Dermis blood vessel endothelial cell (primary cell): ENCODE measurements around the gene MCFD2. TPM values are rescaled to one million over a fixed set of nuclear protein-coding genes. Genes with fewer than 3 reads are reported as not detected.

Experiments used
- DNase-seq: peaks from one replicate; pipeline ENCODE4 v3.0.0; 2010
- total RNA-seq: library from RNA; depleted of rRNA; stranded (reverse); fragments of >200 nt; gene quantifications from 2 replicates; pipeline ENCODE4 v1.2.3, GENCODE V29; 2014

Gene MCFD2
- total RNA-seq, result 157 and 211 TPM in 2 replicates

- DNase-seq, result no peak
These were observed at the start of gene MCFD2 for GRCh38 chr2:46915281-46915810. Gene MCFD2, minus strand, starts transcription at chr2:46915806. Its CDS starts 6,635 bp downstream, at chr2:46909171.

GRCh38 chr2:46964835-46965560, 49.4 kb upstream of the MCFD2 start:
- peak; percentile 59 for DNase-seq

GRCh38 chr2:46963941-46964673, 48.5 kb upstream of the MCFD2 start:
- peak; percentile 40 for DNase-seq

- no peak for DNase-seq
These were observed 47.6 kb upstream of the MCFD2 start for GRCh38 chr2:46963210-46963609.

GRCh38 chr2:46962751-46963150, 47.1 kb upstream of the MCFD2 start:
- no peak for DNase-seq

- no peak for DNase-seq
These were observed 45.0 kb upstream of the MCFD2 start for GRCh38 chr2:46960618-46961017.

GRCh38 chr2:46958431-46959017, 42.9 kb upstream of the MCFD2 start:
- DNase-seq, result no peak

- DNase-seq, result no peak
These were observed 41.5 kb upstream of the MCFD2 start for GRCh38 chr2:46956981-46957531.

GRCh38 chr2:46955764-46956163, 40.2 kb upstream of the MCFD2 start:
- no peak for DNase-seq

- DNase-seq, result peak; percentile 87
These were observed 39.5 kb upstream of the MCFD2 start for GRCh38 chr2:46954951-46955571.

- DNase-seq, result no peak
These were observed 36.6 kb upstream of the MCFD2 start for GRCh38 chr2:46952171-46952570.

- DNase-seq, result no peak
These were observed 35.9 kb upstream of the MCFD2 start for GRCh38 chr2:46951290-46952064.

GRCh38 chr2:46950314-46950713, 34.7 kb upstream of the MCFD2 start:
- no peak for DNase-seq

GRCh38 chr2:46947841-46948240, 32.2 kb upstream of the MCFD2 start:
- no peak for DNase-seq

- DNase-seq, result no peak
These were observed 30.1 kb upstream of the MCFD2 start for GRCh38 chr2:46945671-46946070.

- DNase-seq, result no peak
These were observed 28.5 kb upstream of the MCFD2 start for GRCh38 chr2:46943881-46944798.

GRCh38 chr2:46942891-46943626, 27.5 kb upstream of the MCFD2 start:
- no peak for DNase-seq

- DNase-seq, result peak; percentile 29
These were observed 26.5 kb upstream of the MCFD2 start for GRCh38 chr2:46942143-46942526.

GRCh38 chr2:46939626-46940359, 24.2 kb upstream of the MCFD2 start:
- DNase-seq, result no peak
